HG03196 (cell line): ENCODE results near the gene SLC24A4.

Experiments
- ATAC-seq: cut with Tn5 transposase; IDR thresholded peaks from one replicate; pipeline ENCODE4 v1.9.1; 2021; ENCODE audit not compliant: unreplicated experiment

SLC24A4 gene, protein sequence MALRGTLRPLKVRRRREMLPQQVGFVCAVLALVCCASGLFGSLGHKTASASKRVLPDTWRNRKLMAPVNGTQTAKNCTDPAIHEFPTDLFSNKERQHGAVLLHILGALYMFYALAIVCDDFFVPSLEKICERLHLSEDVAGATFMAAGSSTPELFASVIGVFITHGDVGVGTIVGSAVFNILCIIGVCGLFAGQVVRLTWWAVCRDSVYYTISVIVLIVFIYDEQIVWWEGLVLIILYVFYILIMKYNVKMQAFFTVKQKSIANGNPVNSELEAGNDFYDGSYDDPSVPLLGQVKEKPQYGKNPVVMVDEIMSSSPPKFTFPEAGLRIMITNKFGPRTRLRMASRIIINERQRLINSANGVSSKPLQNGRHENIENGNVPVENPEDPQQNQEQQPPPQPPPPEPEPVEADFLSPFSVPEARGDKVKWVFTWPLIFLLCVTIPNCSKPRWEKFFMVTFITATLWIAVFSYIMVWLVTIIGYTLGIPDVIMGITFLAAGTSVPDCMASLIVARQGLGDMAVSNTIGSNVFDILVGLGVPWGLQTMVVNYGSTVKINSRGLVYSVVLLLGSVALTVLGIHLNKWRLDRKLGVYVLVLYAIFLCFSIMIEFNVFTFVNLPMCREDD

DNA sequence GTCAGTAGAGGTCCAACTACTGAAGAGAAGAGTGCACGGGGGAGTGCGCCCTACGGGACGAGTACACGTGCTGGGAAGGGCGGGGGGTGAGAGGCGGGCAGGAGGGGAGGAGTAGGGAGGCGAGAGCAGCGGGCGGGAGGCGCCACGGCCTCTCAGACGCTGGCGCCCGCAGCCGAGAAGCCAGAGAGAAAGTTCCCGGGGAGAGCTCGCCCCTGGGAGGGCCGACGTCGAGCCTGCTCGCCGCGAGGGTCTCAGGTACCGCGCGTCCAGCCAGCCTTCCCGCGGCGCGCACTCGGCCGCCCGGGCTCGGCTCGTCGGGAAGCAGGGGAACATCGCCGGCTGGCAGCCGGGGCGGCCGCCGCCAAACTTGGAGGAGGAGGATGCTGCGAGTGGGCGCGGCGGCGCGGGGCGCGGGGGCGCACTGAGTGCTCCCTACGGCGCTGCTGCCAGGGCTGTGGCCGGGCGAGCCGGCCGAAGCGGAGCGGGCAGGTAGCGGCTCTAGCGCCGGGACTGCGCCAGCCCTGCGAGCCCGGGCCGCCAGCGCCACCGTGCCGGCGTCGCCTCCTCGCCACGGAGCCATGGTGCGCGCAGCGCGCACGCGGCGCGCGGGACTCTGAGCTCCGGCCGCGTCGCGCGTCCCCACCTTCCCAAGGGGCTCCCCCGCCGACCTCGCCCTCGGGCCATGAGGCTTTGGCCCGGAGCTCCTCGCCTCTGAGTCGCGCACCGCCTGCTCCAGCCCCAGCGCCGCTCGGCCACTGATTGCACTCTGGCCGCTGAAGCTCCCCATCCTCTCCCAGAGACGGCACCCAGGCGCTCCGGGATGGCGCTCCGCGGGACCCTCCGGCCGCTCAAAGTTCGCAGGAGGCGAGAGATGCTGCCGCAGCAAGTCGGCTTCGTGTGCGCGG is at the start of gene SLC24A4:
SLC24A4 (plus strand) TSS at position 155 of the 905 bp plus-strand sequence; CDS start at position 821, 666 bp downstream.
- no peak for ATAC-seq

DNA sequence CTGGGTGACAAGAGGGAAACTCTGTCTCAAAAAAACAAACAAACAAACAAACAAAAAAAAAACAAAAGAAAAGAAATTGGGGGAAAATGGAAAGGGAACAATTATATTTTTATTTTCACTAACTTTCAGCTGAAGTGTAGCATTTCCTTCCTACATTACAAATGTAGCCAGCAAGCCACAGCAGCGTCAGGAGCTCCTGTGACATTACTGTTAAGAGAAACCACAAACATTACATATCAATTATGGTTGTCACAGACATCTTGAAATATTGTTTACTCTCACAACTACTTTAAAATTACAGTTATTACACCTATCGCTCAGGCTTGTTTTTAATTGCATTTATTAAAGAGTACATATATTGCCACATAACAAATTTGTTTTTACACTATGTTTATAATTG is 49.8 kb upstream of the SLC24A4 start:
- no peak for ATAC-seq

DNA sequence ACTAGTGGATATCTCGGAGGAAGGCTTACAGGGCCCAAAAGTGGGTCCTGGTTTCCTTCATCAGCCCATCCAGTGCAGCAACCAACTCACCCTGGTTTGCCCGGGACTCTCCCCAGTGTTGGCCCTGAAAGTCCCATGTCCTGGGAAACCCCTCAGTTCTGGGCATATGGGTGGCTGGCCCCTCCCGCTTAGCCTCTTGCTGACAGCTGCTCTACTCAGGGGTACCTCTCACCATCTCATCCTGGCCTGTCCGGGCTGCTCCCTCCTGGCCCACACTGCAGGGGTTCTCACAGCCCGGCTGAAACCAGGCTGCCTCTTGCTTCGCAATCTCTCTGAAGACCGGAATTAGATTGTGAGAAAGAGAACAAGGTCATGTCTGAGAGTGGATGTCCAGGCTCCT is 48.9 kb upstream of the SLC24A4 start:
- no peak for ATAC-seq

DNA sequence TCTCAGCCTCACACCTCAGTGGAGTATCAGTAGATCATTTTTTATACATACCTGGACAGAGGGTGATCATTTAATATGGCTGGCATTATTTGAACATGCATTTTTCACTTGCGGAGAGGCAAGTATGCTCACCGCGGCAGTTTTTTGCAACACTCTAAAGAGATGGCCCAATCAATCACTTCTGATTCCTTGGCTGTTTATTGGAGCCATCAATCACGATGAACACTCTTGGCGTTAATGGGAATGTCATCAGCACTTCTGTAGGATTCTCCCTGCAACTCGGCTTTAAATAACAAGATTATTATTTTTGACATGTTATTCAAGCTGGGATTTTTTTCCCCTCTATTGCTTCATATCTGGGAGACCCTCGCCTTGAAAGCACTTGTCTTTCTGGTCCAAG is 46.9 kb upstream of the SLC24A4 start:
- no peak for ATAC-seq

DNA sequence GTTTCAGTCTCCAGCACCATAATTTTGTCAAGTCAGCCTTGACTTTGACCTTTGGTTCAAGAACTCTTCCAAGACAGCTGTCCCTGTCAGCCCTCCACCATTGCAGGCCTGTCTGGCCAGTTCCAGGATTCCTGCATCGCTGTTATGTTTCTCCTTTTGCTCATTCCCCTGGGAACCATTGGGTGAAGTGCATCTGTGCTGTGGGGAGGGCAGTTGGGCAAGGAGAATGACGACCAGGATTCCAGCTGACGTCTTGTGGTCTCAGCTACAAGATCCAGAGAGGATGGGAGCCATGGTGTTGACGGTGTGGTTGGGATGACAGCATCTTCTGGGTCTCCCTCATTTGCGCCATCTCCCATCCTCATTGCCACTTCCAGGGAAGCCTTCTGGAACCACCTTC is 45.9 kb upstream of the SLC24A4 start:
- no peak for ATAC-seq

DNA sequence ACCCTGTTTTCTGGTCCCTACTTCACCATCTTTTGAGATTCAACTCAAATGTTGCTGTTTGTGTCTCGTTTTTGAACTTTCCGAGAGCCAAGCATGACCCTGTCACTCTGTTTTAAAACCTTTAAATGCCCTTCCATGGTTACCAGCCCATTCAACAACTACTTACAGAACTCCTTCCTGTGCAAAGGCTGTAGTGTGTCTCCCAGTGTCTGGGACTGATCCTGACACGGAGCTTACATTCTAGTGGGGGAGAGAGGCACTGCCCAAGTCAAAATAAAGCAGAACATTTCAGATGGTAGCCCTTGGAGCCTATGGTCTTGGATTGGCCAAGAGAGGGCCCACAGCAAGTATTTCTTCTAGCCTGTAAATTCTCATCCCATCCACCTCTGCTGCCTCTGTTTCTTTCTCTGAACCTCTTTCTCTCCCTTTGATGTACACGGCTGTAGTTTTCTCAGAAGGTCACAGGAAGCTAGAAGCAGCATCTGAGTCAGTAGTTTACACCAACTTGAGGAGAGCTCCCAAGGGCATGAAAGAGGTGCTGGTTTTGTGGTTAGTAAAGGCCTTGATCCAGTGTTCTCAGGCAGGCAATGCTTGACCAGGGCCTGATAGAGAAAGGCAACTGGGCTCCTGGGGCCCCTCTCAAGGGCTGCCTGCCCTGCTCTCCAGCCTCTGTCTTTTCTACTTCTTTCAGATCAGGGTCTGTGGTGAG is 42.3 kb upstream of the SLC24A4 start:
- ATAC-seq: no peak

DNA sequence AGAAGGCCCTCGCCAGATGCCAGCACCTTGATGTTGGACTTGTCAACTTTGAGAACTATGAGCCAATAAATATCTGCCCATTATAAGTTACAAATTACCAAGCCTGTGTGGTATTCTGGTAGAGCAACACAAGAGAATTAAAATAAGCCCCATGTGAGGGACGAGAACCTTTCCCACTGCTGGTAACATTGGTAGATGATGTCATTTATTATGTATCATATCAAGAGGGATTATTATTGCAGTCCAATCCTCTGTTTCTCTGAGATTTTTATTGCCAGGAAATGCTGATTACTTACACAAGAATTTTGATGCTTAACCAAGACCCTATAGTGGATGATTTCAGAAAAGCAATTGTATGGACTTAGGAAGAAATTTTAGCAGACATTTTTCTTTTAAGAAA is 40.3 kb upstream of the SLC24A4 start:
- no peak for ATAC-seq

DNA sequence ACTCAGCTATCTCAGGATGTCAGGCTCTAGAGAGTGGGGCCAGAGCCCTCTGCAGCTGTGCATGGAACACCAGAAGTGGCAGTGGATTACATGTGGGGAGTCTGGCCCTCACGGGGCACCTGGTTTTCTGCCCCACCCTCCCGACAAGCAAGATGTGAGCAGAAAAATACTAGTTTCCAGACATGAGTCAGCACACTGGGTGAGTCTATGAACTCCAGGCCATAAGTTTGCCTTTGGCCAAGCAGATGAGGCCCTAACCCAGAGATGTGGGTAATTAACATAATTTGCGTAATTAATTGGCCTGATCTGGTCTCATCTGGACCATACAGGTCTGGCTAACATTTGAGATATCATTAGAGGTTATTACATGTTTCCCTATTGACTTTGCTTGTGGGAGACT is 37.7 kb upstream of the SLC24A4 start:
- no peak for ATAC-seq

DNA sequence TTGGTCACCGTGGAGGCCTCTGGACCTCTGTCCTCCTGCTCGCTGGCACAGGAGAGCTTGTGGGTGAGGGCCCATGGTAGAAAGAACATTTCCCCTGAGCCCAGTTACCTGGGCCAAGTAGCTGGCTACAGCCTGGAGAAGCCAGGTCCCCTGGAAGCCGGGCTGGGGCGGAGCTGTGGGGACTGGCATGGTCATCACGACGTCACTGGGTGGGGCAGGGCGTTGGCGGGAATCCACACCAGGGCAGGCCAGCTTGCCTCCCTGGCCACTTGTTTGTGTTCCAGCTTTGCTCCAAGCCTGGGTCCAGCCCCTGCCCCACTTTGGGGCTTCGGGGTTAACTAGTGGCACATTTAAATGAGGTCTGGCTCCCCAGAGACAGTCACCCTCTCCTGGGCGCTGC is 35.0 kb upstream of the SLC24A4 start:
- ATAC-seq: no peak

DNA sequence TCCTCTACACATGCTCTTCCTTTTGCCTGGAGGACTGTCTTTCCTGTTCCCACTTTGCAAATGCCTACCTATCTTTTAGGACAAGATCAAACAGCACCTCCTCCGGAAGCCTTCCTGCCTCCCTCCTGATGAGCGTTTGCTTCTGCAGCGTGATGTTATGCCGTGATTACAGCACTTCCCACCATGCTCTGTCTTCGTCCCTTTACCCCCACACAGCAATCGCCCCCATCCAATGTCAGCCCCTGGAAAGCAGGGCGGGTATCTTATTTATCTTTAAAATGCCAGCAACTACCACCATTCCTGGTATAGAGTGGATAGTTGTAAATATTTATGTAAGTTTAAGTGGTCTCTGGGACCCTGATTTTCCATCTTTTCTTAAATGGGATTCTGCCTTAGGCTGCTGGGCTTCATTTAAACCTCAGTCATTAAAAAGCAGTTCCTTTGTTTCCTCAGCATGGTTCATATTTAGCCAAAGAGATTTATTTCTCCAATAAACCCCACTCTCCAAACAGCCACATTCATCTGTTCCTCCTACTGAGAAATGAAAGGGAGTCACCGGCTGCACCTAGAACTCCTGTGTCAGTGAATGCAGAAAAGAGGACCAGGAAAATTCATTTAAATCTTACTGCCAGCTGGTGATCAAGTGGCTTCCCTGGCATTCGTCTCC is 33.8 kb upstream of the SLC24A4 start:
- ATAC-seq: no peak

DNA sequence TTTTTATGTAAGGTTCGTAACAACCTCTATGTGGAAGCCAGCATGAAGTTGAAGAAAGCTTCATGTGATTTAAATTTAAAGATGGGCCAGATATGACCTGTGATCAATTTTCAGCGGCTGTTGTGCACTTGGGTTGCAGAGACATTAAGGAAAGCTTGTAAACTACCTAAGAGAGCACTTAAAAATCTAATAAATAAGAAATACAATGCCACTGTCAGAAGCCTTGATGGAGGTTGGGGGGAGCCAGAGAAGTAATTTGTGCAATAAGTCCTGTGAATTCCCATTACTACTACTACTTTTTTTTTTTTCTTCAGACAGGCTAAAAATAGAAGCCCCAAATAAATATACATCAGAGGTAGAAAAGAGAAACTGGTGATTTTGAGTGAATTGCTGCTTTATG is 30.3 kb upstream of the SLC24A4 start:
- ATAC-seq: no peak

DNA sequence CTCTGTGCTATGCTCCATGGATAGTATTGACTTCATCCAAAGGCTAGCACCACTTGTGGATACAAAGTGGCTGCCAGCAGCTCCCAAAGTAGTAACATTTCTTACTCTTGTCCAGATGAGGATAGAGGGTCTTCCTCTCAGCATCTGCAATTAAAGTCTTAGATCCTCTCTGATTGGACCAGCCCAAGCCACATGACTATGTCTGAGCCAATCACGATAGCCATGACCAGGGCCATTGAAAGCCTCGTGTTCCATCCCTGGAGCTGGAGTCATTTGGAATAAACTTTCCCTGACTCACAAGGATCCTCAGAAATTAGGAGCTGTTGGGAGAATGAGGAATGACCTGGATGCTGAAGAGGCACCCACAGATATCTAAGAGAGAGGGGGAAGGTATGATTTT is 28.5 kb upstream of the SLC24A4 start:
- no peak for ATAC-seq

DNA sequence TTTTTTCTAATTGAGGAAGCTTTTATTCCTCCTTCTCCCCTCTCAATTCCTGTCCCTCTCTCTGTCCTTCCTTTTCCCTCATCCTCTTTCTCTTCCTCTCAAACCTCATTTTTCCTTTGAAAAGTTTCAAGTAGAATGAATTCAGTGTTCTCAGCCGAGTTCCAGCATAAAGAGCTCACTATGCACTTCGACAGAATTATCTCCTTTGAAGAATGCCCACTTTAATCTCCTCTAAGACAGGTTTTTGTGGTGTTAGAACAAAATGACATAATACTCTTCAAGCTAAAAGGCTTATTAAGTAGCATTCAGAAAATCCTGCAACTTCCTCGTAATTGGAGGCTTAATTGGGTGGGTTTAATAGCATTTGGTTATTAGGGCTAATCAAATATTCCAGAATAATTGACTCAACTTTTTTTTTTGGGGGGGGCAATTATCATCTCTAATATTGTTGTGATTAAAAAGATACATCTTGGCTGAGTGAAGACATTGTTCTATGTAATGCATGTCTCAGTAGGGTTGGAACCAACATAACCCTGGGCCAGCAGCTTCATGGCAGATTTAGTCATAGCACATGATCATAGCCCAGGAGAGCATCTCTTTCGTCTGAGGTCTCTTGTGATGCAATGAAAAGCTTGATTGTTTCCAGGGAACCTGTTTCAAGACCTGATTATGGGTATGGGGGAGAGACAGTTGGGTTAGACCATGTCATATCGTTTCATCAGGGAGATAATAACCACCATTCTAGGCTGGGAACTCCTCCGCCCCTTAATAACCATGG is 25.0 kb upstream of the SLC24A4 start:
- no peak for ATAC-seq

DNA sequence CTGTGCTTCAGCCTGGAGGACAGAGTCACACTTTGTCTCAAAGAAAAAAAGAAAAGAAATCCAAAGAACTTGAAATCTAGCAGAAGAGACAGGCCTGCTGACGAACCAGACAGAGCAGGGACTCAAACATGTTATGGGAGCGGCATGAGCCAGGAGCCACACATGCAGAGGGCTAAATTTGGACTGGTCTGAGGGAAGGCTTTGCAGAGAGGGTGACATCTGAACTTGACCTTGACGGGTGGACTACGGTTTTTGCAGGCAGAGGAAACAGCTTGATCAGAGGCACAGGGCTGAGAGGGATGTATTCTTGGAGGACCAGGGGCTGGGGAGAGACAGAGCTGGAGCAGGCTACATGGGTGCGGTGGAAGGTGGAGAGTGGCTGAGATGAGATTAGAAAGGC is 20.5 kb upstream of the SLC24A4 start:
- ATAC-seq: no peak

DNA sequence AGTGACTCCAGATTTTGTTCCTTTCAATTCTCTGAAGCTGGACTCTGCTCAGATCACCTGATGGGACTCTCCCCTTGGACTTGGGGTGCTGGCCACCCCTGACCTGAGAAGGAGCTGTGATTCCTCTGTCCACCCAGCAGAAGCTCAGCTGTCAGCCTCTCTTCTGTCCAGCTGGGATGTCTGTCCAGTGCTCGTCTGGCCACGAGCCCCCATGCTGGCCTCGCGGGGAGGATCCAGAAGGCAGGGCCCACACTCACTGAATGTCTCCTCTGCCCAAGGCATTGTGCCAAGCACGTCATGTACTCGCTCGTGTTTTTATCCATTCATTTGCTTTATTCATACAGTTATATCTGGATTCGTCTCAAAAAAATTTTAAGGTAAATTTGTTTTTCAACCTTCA is 14.2 kb upstream of the SLC24A4 start:
- ATAC-seq: no peak

DNA sequence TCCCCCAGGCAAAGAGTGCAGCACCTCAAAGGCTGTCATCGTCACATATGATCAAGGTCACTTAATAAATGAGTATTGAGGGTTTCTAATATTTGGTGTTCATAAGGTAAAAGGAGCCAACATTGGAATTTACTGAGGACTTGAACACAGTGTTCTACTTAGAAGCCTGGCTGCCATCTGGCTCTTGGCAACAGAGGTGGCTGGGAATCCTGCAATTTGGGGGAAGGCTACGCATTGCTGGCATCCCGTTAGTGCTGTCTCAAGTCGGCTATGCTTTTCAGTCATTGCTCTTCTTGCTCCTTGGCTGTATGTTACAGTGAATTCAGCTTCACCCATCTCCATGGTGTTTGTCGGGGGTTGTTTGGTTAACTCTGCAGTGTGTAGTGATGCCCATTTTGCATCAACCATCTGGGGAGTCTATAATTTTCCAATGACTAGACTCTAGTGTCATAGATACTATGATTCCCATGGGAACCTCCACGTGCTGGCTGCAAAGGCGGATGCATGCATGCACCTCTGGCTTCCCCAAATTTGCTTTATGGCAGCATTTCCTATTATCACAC is 12.9 kb upstream of the SLC24A4 start:
- ATAC-seq: no peak

DNA sequence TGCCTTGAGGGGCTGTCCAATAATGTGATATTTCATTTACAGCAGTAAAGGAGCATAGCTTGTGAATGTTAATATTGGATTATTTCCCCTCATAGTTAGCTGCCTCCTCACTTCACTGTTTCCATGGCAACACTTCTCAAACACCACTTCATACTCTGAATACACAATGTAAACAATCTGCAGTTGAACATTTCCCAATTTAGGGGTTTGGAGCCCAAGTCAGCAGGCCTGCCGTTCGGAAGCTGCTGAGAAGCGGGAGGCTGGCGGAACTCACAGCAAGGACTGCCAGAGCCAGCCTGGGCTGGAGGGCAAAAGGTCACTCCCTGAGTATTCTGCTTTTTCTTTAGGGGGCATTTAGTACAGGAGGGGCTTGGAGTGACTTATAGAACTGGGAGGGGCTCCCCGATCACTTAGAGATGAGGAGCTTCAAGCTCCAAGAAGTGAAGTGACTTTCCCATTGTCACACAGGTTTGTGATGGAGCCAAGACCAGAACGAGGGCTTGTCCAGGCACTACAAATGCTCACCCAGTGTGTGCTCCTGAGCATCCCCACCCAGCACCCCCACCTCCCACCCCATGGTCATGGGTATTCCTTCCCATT is 12.1 kb upstream of the SLC24A4 start:
- ATAC-seq: no peak

DNA sequence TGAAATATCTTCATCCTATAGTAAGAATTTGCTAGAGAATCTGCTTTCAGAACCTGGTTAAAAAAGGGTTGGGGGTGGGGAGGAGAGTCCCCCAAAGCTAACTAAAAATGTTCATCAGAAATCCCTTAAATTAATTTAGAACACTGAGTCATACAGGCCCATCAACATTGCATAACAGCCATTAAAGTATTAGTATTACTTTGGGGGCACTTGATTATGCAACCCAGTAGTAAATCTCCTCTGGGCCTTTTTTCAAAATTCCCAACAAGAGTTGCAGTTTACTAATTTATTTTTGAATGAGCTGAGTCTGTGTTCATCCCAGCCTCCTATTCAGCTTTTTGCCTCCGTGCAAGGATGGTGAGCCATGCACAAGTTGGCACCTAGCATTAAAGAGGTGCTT is 8.8 kb upstream of the SLC24A4 start:
- ATAC-seq: no peak
